Hepatocyte (in vitro differentiated cells): ENCODE data around the gene OBSCN. TPM values are rescaled to one million over a fixed set of nuclear protein-coding genes. Genes with fewer than 3 reads are reported as not detected.

Source experiments
- DNase-seq: peaks from one replicate; pipeline ENCODE4 v3.0.0-alpha.2; 2016; ENCODE audit warnings: low spot score
- H2AFZ ChIP-seq: fragments of 200-600 bp; sonication (generic); 2 replicates; pipeline ENCODE4 v1.6.0; 2016; ENCODE audit warnings: antibody characterized with exemption, mild to moderate bottlenecking
- H3K27ac ChIP-seq: fragments of 200-600 bp; sonication (generic); 2 replicates; pipeline ENCODE4 v1.5.1; 2016; ENCODE audit warnings: mild to moderate bottlenecking
- H3K27me3 ChIP-seq: fragments of 200-600 bp; sonication (generic); 2 replicates; pipeline ENCODE4 v1.6.1; 2016
- H3K36me3 ChIP-seq: fragments of 200-600 bp; sonication (generic); replicated peaks from 2 replicates; pipeline ENCODE4 v1.5.1; 2016; ENCODE audit warnings: low read depth; ENCODE audit not compliant: insufficient read depth
- H3K4me1 ChIP-seq: fragments of 200-600 bp; sonication (generic); 2 replicates; pipeline ENCODE4 v1.5.1; 2016; ENCODE audit warnings: mild to moderate bottlenecking, moderate library complexity; ENCODE audit not compliant: insufficient read depth
- H3K4me2 ChIP-seq: fragments of 200-600 bp; sonication (generic); 2 replicates; pipeline ENCODE4 v1.6.0; 2016
- H3K4me3 ChIP-seq: fragments of 200-600 bp; sonication (generic); 2 replicates; pipeline ENCODE4 v1.5.1; 2016; ENCODE audit warnings: mild to moderate bottlenecking
- H3K79me2 ChIP-seq: fragments of 200-600 bp; sonication (generic); 2 replicates; pipeline ENCODE4 v1.6.0; 2017; ENCODE audit warnings: mild to moderate bottlenecking
- H3K9me2 ChIP-seq: fragments of 200-600 bp; sonication (generic); replicated peaks from 2 replicates; pipeline ENCODE4 v1.6.0; 2017; ENCODE audit warnings: mild to moderate bottlenecking; ENCODE audit not compliant: insufficient read depth
- H3K9me3 ChIP-seq: fragments of 200-600 bp; sonication (generic); 2 replicates; pipeline ENCODE4 v1.5.1; 2016; ENCODE audit warnings: low read depth, mild to moderate bottlenecking
- H4K20me1 ChIP-seq: fragments of 200-600 bp; sonication (generic); 2 replicates; pipeline ENCODE4 v1.6.0; 2016; ENCODE audit warnings: mild to moderate bottlenecking; ENCODE audit not compliant: insufficient read depth, poor library complexity, severe bottlenecking
- EZH2 ChIP-seq: fragments of 200-600 bp; sonication (generic); IDR thresholded peaks from 2 replicates; pipeline ENCODE4 v1.6.1; 2016; ENCODE audit warnings: antibody characterized with exemption, mild to moderate bottlenecking, borderline replicate concordance
- EZH2phosphoT487 ChIP-seq: fragments of 200-600 bp; sonication (generic); IDR thresholded peaks from one replicate; pipeline ENCODE4 v1.6.1; 2018; ENCODE audit warnings: antibody characterized with exemption, mild to moderate bottlenecking, low read depth, moderate library complexity; ENCODE audit not compliant: unreplicated experiment, severe bottlenecking
- WGBS: methylation state at CpG from one replicate; pipeline ENCODE4 v1.1.6; 2016; ENCODE audit warnings: low lambda C conversion rate; ENCODE audit errors: missing lambda C conversion rate; 5-methylcytosine and 5-hydroxymethylcytosine counted together
- polyA plus RNA-seq: library from polyadenylated mRNA; unstranded; fragments of >200 nt; fragmentation: Nextera tagmentation; extraction: Ambion mirVana; gene quantifications from 2 replicates; pipeline ENCODE4 v1.2.1, GENCODE V29; 2016
- total RNA-seq: library from RNA; depleted of rRNA; stranded (reverse); fragments of >200 nt; gene quantifications from 2 replicates; pipeline ENCODE4 v1.2.3, GENCODE V29; 2014
- TF ChIP-seq, protein P1 (sequence below): fragments of 200-600 bp; sonication (generic); IDR thresholded peaks from 2 replicates; pipeline ENCODE4 v1.5.1; 2016; ENCODE audit warnings: antibody characterized with exemption, mild to moderate bottlenecking; ENCODE audit not compliant: poor library complexity

Gene OBSCN
- total and polyA plus RNA-seq, 2 experiments from 2014 or later, result 15.0 to 22.4 TPM

DNA sequence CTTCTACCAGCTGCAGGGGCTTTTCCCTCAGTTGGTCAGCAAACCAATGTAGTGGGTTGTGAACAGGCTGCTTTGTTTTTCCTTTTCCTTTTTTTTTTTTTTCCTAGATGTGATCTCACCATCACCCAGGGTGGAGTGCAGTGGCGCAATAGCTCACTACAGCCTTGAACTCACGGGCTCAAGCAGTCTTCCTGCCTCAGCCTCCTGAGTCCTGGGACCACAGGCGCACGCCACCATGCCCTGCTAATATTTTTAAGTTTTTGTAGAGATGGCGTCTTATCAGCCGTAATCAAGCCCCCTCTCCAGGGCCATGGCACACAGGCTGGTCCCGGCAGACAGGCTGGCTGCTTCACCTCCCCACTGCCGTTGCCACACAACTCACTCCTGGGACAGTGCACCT, 202.2 kb downstream of the OBSCN start:
- Histone ChIP-seq H2AFZ (no peak overlapping the region), H3K4me1 (peaks cover 11% of the 10 kb centered on the region), H3K36me3 (no peaks in the 10 kb centered on the region), H3K27me3 (no peaks in the 10 kb centered on the region), H3K9me3 (no peaks in the 10 kb centered on the region), H3K4me3 (no peak overlapping the region), H3K27ac (no peak overlapping the region), H3K9me2 (no peaks in the 10 kb centered on the region), H4K20me1 (peaks cover 13% of the 10 kb centered on the region), H3K4me2 (no peak overlapping the region), H3K79me2 (peaks cover 26% of the 10 kb centered on the region)
- no peak for DNase-seq
- WGBS, result 95% methylated on average over 8 of the region's 8 CpGs
- TF ChIP-seq EZH2phosphoT487, result no peak
- TF ChIP-seq EZH2, result no peak
- TF ChIP-seq, protein P1, sequence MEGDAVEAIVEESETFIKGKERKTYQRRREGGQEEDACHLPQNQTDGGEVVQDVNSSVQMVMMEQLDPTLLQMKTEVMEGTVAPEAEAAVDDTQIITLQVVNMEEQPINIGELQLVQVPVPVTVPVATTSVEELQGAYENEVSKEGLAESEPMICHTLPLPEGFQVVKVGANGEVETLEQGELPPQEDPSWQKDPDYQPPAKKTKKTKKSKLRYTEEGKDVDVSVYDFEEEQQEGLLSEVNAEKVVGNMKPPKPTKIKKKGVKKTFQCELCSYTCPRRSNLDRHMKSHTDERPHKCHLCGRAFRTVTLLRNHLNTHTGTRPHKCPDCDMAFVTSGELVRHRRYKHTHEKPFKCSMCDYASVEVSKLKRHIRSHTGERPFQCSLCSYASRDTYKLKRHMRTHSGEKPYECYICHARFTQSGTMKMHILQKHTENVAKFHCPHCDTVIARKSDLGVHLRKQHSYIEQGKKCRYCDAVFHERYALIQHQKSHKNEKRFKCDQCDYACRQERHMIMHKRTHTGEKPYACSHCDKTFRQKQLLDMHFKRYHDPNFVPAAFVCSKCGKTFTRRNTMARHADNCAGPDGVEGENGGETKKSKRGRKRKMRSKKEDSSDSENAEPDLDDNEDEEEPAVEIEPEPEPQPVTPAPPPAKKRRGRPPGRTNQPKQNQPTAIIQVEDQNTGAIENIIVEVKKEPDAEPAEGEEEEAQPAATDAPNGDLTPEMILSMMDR, result no peak

DNA sequence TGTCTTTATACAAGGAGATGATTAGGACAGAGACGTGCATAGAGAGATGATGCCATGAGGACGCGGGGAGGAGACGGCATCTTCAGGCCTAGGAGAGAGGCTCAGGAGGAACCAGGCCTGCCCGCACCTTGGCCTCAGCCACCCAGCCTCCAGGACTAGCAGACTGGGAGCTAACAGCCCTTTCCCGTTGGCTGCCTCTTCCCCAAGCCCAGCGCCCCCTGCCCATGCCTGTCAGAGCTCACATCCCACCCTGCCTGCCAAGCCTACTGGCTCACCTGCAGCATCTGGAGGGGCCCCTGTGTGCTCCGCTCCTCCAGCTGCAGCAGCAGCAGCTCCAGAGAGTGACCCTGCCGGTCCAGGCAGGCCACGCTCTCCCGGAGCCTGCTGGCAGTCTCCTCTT, 202.8 kb downstream of the OBSCN start:
- no peaks in the 10 kb centered on the region for H3K27me3 ChIP-seq
- no peak for TF ChIP-seq EZH2
- TF ChIP-seq, protein P1, result no peak
- no peaks in the 10 kb centered on the region for H3K9me3 ChIP-seq
- no peak overlapping the region for H2AFZ ChIP-seq
- H3K4me2 ChIP-seq, result no peak overlapping the region
- WGBS, result 97% methylated on average over 11 of the region's 11 CpGs
- peaks cover 19% of the 10 kb centered on the region for H3K79me2 ChIP-seq
- H4K20me1 ChIP-seq, result peaks cover 7% of the 10 kb centered on the region
- peaks cover 11% of the 10 kb centered on the region for H3K4me1 ChIP-seq
- H3K27ac ChIP-seq, result no peak overlapping the region
- no peak for DNase-seq
- H3K9me2 ChIP-seq, result no peaks in the 10 kb centered on the region
- no peak overlapping the region for H3K4me3 ChIP-seq
- no peaks in the 10 kb centered on the region for H3K36me3 ChIP-seq

DNA sequence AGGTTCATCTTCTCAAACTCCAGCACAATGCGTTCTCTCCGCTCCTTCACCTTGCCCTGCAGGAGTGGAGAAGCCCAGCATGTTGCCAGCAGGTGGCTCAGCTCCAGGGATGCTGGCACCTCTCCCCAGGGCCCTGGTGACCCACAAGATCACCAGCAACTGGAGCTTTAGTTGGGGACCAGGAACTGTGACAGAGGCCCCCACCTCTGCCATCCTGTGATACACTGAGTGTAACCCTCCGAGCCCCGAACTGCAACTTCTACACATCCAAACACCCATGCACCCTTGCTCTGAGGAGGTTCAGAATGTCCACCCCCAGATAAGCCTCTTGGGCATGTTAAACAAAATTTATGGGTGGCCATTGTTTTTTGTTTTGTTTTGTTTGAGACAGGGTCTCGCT, 203.3 kb downstream of the OBSCN start:
- Histone ChIP-seq H3K9me2 (no peaks in the 10 kb centered on the region), H3K4me1 (peaks cover 15% of the 10 kb centered on the region), H3K79me2 (peaks cover 14% of the 10 kb centered on the region), H3K36me3 (no peaks in the 10 kb centered on the region), H3K9me3 (no peaks in the 10 kb centered on the region), H4K20me1 (peaks cover 2% of the 10 kb centered on the region), H3K27me3 (no peaks in the 10 kb centered on the region), H3K27ac (no peak overlapping the region), H2AFZ (no peak overlapping the region), H3K4me2 (no peak overlapping the region), H3K4me3 (no peak overlapping the region)
- DNase-seq, result no peak
- TF ChIP-seq, protein P1, result no peak
- TF ChIP-seq EZH2, result no peak
- TF ChIP-seq EZH2phosphoT487, result no peak
- WGBS, result 100% methylated on average over 5 of the region's 5 CpGs
